Astrocyte (in vitro differentiated cells and primary cell): ENCODE results near the gene FCER2.

Experiments used
- CTCF ChIP-seq: IDR thresholded peaks from 2 replicates; pipeline ENCODE4 v1.5.1; 2011; ENCODE audit warnings: low read depth, mild to moderate bottlenecking, inconsistent platforms, low read length, moderate library complexity; ENCODE audit not compliant: insufficient read depth
- EZH2 ChIP-seq: IDR thresholded peaks from 2 replicates; pipeline ENCODE4 v1.6.1; 2012; ENCODE audit warnings: mild to moderate bottlenecking, low read length, inconsistent platforms; ENCODE audit not compliant: insufficient read depth

GRCh38 chr19:7682175-7682855 lies 19.6 kb downstream of the FCER2 start:
- TF ChIP-seq CTCF (no peak), EZH2 (no peak)
